ENCODE measurements around the gene MRPL37.

The MRPL37 gene

GRCh38 chr1:54241364-54241763 is 41.4 kb downstream of the MRPL37 start:
- no peak for DNase-seq

DNA sequence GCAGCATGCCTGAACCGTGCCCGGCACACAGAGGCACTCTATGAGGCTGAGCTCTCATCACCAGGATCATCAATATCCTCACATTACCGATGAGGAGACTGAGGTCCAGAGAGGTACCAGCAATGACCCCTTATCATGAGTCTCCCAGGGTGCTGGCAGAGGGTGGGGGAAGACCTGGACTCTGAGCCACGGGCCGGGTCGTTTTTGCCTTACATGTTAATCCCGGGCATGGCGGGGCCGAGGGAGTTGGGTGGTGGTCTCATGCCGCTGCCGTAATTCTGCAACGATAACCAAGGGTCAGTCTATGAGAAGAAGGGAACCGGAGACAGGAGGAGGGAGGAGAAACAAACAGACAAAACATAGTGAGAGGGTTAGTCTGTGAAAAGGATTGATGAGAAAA is 43.1 kb downstream of the MRPL37 start:
- no peak for DNase-seq

- DNase-seq: no peak
These were observed 44.7 kb downstream of the MRPL37 start for GRCh38 chr1:54244655-54245054.

DNA sequence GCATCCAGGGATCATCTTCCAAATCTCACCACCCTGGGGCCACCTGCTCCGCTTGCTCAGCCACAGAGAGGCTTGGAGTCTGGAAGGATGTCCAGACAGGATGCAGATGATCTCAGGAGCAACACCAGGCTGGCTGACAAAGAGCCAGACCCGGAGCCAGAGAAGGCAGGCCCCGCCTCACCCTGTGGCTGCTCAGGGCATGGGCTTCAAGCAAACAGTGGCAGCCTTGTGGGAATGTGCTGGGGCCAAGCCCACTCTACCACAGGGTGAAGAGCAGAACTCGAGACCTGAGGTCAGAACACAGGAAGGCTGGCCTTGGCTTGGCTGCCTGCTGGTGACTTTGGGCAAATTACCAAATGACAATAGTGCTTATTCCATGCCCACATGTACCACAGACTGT is 45.5 kb downstream of the MRPL37 start:
- DNase-seq: no peak

DNA sequence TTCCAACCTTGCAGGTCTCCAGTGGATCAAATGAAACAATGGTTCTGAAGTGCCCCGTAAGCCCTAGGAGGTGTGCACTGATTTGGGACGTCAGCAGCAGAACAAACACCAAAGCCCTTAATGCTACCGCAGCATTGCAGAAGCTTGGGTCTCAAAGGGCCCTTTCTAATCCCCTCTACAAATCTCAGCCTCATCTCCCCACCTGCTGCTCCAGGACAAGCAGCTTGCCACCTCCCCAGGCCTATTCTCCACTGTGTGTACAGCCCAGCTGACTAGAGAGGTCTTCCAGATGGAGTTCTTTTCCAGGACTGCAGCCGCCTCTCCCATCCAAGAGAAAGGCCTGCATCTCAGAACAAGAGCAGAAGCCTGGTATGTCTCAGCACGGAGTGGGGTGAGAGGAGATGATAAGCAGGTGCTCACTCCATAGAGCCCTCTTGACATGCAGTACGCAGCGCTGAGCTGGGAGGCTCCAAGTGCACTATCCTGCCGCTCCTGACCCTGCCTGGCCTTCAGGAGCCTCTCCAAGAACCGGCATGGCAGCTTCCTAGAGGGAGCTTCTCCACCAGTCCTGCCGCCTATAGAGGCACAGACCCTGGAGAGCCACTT is 46.3 kb downstream of the MRPL37 start:
- DNase-seq: no peak

DNA sequence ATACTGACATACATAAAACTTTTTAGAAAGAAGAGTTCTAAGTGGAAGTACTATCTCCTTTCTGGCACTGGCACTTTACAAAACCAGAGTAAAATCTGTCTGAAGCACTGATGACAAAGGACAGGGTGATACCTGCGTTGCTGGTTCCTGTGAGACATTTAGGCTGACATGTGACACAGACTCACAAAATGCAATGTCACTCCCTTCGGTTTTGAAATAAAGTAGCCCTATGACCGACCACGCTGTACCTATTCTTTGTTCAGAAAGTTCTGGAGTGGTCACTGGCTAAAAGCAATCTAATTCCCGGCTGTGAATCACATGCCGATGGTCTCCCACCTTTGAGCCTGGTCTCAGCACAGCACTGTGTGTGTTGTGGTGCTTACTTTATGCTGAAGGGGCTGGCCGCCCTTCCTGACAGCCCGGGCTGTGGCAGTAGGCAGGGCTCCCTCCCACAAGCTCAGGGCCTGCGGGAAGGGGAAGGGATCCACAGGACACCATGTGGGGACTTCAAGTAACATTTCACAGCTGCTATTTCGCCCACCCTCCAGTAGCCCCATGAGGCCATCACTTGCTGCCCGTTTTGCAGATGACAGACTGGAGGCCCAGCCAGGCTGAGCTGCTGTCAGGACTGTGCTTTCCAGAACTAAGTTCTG is 48.0 kb downstream of the MRPL37 start:
- DNase-seq: no peak

DNA sequence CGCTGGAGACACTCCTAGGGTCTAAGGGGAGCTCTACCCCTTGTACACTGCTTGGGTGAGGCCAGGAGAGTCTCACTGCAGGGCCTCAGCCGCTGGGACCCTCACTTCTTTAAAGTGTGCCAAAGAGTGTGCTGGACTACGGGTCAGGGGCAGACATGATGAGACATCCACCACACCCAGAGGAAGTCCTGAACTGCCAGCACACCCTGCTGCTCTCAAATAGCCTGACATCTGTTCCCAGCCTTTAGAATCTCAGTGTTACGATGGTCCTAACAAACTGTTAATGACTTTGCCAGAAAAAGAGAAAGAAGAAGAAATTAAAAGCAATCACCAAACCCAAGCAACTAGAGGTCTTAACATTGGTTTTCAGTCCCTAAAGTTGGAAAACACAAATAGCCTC is 49.0 kb downstream of the MRPL37 start:
- DNase-seq: no peak

DNA sequence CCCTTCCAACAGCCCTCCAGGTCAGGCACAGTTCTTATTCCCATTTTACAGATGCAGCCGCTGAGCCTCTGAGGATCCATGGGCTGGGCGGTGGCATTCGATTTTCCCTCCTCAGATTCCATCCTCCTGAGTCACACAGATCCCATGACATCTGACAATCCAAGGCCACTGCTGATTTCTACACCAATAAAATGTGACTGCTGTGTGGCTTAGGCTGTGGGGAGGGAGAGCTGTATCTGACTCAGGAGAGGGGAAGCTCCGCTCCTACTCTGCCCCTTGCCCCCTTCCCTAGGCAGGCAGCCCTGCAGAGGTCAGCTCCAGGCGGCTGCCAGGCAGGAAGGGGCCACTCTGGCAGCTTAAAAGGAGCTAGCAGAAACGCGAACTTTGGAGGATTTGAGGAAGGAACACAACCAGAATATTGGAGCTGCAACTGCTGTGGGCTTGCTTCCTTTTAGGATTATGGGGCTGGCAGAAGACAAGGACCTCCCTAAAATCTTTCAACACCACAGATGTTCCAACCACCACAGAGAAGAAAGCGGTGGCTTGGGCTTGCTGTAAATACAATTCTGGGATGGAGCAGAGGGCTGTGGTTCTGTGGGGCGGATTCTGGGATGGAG is 50.0 kb downstream of the MRPL37 start:
- DNase-seq: no peak

DNA sequence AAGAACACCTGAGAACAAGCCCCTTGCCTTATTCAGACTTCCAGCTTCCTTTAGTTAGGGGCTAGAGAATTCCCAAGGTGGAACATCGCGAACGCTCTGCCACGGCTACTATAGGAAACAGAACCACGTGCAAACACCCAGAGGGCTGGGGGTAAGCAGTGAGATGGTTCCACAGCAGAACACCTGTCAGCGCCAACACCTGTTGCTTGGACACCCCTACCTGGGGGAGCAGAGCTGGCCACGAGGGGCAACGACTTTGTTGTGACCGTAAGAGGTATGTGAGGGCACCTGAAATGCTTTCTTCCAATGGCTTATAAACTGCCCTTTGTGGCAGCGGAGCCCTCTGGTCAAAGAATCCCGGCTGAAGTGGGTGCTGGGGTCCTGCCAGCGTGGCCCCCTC is 50.7 kb downstream of the MRPL37 start:
- DNase-seq: no peak

GRCh38 chr1:54252371-54252936 is 52.5 kb downstream of the MRPL37 start:
- DNase-seq: no peak

- no peak for DNase-seq
These were observed 53.5 kb downstream of the MRPL37 start for GRCh38 chr1:54253480-54253879.

GRCh38 chr1:54254055-54254454 is 54.1 kb downstream of the MRPL37 start:
- DNase-seq: no peak

DNA sequence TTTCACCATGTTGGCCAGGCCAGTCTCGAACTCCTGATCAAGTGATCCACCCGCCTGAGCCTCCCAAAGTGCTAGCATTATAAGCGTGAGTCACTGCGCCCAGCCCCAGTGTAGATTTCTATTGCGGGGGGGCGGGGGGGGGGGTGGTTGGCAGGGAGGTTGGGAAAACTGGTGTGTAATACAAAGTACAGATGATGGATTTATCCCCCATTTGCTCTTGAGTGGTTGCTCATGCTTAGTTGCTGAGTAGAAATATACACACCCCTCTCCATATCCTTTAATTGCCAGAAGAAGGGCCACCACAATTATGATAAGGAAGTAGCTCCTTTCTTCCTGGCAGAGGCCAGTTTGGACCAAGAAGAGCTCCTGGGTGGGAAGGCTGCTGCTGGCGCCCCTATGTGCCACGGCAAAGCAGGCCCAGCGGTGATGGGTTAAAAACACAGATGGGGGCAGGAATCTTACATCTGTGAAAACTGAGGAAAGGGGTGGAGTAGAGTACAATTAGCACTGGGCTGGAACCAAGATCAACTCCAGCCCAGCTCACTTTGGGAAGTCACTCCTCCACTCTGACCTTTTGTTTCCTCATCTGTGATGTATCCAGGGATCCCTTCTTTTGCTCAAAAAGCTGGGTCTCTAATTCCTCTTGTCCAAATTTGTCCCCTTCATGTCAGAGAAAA is 55.2 kb downstream of the MRPL37 start:
- DNase-seq: no peak

DNA sequence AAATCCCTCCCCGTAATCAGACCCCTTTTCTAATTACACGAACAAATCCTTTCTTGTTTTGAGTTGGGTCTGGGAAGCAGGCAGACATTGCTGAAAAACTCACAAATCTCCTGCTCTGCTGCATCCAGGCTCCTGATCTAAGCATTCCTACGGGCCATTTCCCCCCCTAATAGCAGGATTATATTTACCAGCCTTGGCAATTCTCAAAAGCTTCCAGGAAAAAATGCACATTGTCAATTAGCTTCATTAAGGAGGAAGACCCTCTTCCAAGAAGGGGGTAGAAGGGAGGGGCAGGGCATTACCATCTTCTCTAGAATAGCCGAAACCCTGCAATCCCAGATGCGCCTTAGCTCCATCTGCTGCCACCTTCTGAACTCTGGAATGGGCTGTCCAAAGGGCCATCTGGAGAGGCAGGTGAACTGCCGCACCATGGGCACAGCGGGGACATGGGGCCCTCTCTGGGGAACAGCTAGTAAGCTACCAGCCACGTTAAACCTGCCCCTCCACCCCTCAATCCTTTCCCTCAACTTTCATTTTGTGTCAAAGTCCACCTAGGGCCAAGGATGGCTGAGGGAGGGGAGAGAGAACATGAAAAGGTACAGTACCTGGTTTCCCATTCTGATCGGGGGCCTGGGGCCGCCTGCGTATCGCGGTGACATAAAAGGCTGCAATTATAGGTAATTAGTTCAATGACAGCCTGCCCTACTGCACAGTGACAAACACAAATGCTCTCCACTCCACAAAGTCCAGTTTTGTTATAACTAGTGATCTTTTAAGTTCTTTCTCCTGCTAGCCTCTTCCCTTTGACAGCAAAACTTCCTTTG is 56.8 kb downstream of the MRPL37 start:
- no peak for DNase-seq

DNA sequence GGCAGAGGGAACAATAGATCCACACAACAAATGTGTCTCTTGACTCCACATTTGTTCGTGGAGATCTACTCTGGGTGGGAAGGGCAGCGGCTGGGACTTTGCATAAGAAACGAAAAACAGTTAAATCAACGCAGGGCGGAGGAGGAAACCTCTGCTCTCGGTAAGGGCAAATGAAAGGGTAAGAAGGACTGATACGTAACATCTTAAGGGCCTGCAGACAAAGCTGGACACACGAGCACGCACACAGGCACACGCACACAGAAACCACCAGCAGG is 57.3 kb downstream of the MRPL37 start:
- DNase-seq: no peak

DNA sequence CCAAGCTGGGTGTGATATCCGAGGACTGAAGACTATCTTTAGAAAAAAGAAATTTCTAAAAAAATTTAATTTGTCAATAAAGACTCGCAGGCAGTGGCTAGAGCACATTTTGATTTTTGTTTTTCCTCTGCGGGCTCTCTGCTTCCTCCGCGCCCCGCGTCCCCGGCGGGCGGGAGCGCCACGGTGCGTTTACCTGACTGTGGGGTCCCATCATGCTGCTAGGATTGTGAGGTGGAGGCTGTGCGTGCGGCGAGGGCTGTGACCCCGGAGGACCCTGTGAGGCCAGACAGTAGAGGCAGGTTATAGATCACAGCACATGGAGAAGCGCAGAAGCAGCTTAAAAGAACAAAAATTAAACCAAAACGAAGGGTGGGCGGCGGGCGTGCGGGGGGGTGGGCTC is 57.9 kb downstream of the MRPL37 start:
- DNase-seq: no peak

GRCh38 chr1:54259546-54260140 is 59.7 kb downstream of the MRPL37 start:
- no peak for DNase-seq

- DNase-seq: no peak
These were observed 60.8 kb downstream of the MRPL37 start for GRCh38 chr1:54260810-54261209.

DNA sequence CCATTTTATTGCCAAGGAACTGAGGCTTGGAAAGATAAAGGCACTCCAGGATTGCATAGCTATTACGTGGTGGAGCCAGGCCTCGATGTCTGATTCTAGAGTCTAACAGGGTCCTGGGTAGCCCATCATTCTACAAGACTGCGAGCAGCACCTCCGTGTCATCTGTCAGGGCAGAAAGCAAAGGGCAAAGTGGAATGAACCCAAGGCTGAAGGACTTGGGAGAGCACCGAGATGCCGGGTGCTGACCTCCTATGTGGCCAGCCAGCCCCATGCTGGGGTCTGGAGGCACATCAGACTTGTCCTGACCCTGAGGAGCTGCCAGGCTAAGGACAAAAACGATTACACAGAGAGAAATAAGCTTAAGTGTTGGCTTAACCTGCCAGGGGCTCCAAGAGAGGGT is 62.3 kb downstream of the MRPL37 start:
- DNase-seq: no peak

GRCh38 chr1:54263601-54264226 is 63.7 kb downstream of the MRPL37 start:
- DNase-seq: no peak

GRCh38 chr1:54265126-54265525 is 65.2 kb downstream of the MRPL37 start:
- DNase-seq: no peak

DNA sequence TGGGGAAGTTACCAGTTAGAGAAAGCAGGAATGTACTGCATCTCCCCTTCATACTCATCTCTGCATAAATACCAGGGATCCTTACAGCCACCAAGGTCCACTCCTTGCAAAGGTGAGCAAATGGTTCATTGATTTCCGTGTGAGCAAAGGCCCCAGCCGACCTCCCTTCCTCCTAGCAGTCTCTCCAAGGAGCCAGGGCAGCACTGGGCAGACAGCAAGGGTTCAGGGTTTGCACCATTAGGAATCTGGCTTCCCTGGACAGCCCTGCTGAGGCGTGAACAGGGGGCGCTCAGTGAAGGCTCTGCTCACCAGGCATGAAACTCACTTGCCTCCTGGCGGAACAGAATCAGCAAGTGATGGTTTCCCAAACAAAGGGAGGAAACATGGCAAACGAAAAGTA is 65.7 kb downstream of the MRPL37 start:
- DNase-seq: no peak
